ENCODE results near the gene NEUROG1. TPM values are rescaled to one million over a fixed set of nuclear protein-coding genes. Genes with fewer than 3 reads are reported as not detected.

The NEUROG1 gene
- total RNA-seq, 4 donors from 2014 or later, result not detected

GRCh38 chr5:135578685-135579341 lies 43.0 kb upstream of the NEUROG1 start, which contains the start of gene CXCL14:
Gene CXCL14, minus strand, starts transcription at chr5:135578991. Its CDS starts 213 bp downstream, at chr5:135578778.
- DNase-seq (ENCODE audit: extremely low spot score), result no peak
- Histone ChIP-seq H3K4me1 (peaks cover 0 to 13% (median 10%) of the 10 kb centered on the region in 4 donors), H3K4me3 (peak within 1 kb of the TSS; percentile 5 to 40 (median 20)), H3K36me3 (no peaks in the 10 kb centered on the region), H3K27me3 (peaks cover 0 to 89% (median 5%) of the 10 kb centered on the region in 4 donors), H3K27ac (replicated peaks in 1 of 4) (no peak within 1 kb of the TSS), H3K9me3 (no peaks in the 10 kb centered on the region)
- WGBS, result 4% methylated on average over 25 of the region's 68 CpGs
- intact Hi-C loops (cut with DNase I), result no loop called here
- TF ChIP-seq POLR2A (IDR thresholded peaks at IDR 0.05; ENCODE audit: low read depth) (no peak), CTCF (IDR thresholded peaks at IDR 0.05) (no peak), EP300 (IDR thresholded peaks at IDR 0.05) (no peak), POLR2AphosphoS5 (IDR thresholded peaks at IDR 0.05) (no peak)

- no peak overlapping the region for H3K27ac ChIP-seq (replicated peaks in 1 of 4)
- peaks cover 0 to 89% (median 5%) of the 10 kb centered on the region in 4 donors for H3K27me3 ChIP-seq
- no peaks in the 10 kb centered on the region for H3K36me3 ChIP-seq
- DNase-seq (ENCODE audit: extremely low spot score), result no peak
- TF ChIP-seq POLR2A (IDR thresholded peaks at IDR 0.05; ENCODE audit: low read depth) (no peak), EP300 (IDR thresholded peaks at IDR 0.05) (no peak), CTCF (IDR thresholded peaks at IDR 0.05) (no peak), POLR2AphosphoS5 (IDR thresholded peaks at IDR 0.05) (no peak)
- peaks cover 0 to 13% (median 10%) of the 10 kb centered on the region in 4 donors for H3K4me1 ChIP-seq
- H3K4me3 ChIP-seq, result peak overlapping the region; percentile 5 to 40 (median 20)
- intact Hi-C loops (cut with DNase I), result no loop called here
- WGBS, result 11% methylated on average over 16 of the region's 21 CpGs
- no peaks in the 10 kb centered on the region for H3K9me3 ChIP-seq
Observed at GRCh38 chr5:135578305-135578684, 42.5 kb upstream of the NEUROG1 start.

- Histone ChIP-seq H3K4me1 (peaks cover 0 to 13% (median 10%) of the 10 kb centered on the region in 4 donors), H3K4me3 (no peak overlapping the region), H3K27me3 (peaks cover 0 to 87% (median 5%) of the 10 kb centered on the region in 4 donors), H3K27ac (replicated peaks in 1 of 4) (no peak overlapping the region), H3K9me3 (no peaks in the 10 kb centered on the region), H3K36me3 (no peaks in the 10 kb centered on the region)
- TF ChIP-seq POLR2AphosphoS5 (IDR thresholded peaks at IDR 0.05) (no peak), EP300 (IDR thresholded peaks at IDR 0.05) (no peak), CTCF (IDR thresholded peaks at IDR 0.05) (no peak), POLR2A (IDR thresholded peaks at IDR 0.05; ENCODE audit: low read depth) (no peak)
- no peak for DNase-seq (ENCODE audit: extremely low spot score)
- WGBS, result 62% methylated on average over 7 of the region's 8 CpGs
- intact Hi-C loops (cut with DNase I), result no loop called here
Observed at GRCh38 chr5:135577421-135577820, 41.7 kb upstream of the NEUROG1 start.

- Histone ChIP-seq H3K27me3 (peaks cover 0 to 83% (median 5%) of the 10 kb centered on the region in 4 donors), H3K4me3 (no peak overlapping the region), H3K27ac (replicated peaks in 1 of 4) (no peak overlapping the region), H3K4me1 (peaks cover 0 to 13% (median 10%) of the 10 kb centered on the region in 4 donors), H3K9me3 (no peaks in the 10 kb centered on the region), H3K36me3 (no peaks in the 10 kb centered on the region)
- TF ChIP-seq POLR2AphosphoS5 (IDR thresholded peaks at IDR 0.05) (no peak), CTCF (IDR thresholded peaks at IDR 0.05) (no peak), POLR2A (IDR thresholded peaks at IDR 0.05; ENCODE audit: low read depth) (no peak), EP300 (IDR thresholded peaks at IDR 0.05) (no peak)
- DNase-seq (ENCODE audit: extremely low spot score), result no peak
- intact Hi-C loops (cut with DNase I), result no loop called here
- WGBS, result 66% methylated on average over 6 of the region's 6 CpGs
Observed at GRCh38 chr5:135576075-135576599, 40.4 kb upstream of the NEUROG1 start.
